Esophagus squamous epithelium (tissue), 5 donors: ENCODE measurements around the gene ZYX. TPM values are rescaled to one million over a fixed set of nuclear protein-coding genes. Genes with fewer than 3 reads are reported as not detected.

Source experiments
- DNase-seq: peaks from one replicate; lab custom pipeline; 2025; lab: John Stamatoyannopoulos, UW
- H3K27ac ChIP-seq, 4 donors: fragments of 200-600 bp; sonication (generic); one replicate each; pipeline ENCODE4 v1.5.1; 2016 to 2019; ENCODE audit warnings: mild to moderate bottlenecking in 1 of 4
- H3K27me3 ChIP-seq, 4 donors: fragments of 200-600 bp; sonication (generic); 1 replicate in 3 of 4; 2 replicates in 1 of 4; pipeline versions ENCODE4 v1.5.1 to v1.6.0; 2017 to 2021; ENCODE audit warnings: antibody characterized with exemption in 1 of 4
- H3K36me3 ChIP-seq, 3 donors: fragments of 200-600 bp; sonication (generic); one replicate each; pipeline ENCODE4 v1.5.1; 2016 to 2019
- H3K4me1 ChIP-seq, 3 donors: fragments of 200-600 bp; sonication (generic); one replicate each; pipeline ENCODE4 v1.5.1; 2017 to 2019
- H3K4me3 ChIP-seq, 4 donors: fragments of 200-600 bp; sonication (generic); 1 replicate in 3 of 4; 2 replicates in 1 of 4; pipeline ENCODE4 v1.5.1; 2016 to 2019; ENCODE audit warnings: mild to moderate bottlenecking in 2 of 4, moderate library complexity in 1 of 4
- H3K9me3 ChIP-seq, 3 donors: fragments of 200-600 bp; sonication (generic); one replicate each; pipeline ENCODE4 v1.5.1; 2016 to 2019
- POLR2A ChIP-seq, 4 donors: fragments of 450-650 bp; IDR thresholded peaks; one replicate each; pipeline ENCODE4 v1.6.1; 2017; ENCODE audit warnings: antibody characterized with exemption in 4 of 4, mild to moderate bottlenecking in 4 of 4, moderate library complexity in 3 of 4
- WGBS, 2 donors: methylation state at CpG; one replicate each; pipeline ENCODE4 v1.1.5; 2018; 5-methylcytosine and 5-hydroxymethylcytosine counted together
- intact Hi-C: fragments of 100-400 bp; cut with DNase I; formaldehyde crosslinking; loops from one replicate; pipeline ENCODE4 v1.15.0; 2022
- total RNA-seq, 4 donors: library from RNA; depleted of rRNA; stranded (reverse); fragments of >200 nt; gene quantifications; one replicate each; pipeline ENCODE4 v1.1.0, GENCODE V29; 2016
- TF ChIP-seq, protein P1 (sequence below), 6 experiments: fragments of 450-650 bp in 4 of 6; fragments of 200-600 bp in 2 of 6; sonication (generic) in 2 of 6; IDR thresholded peaks; one replicate each; pipeline ENCODE4 v1.5.1; 2016 to 2019; ENCODE audit warnings: antibody characterized with exemption in 6 of 6, mild to moderate bottlenecking in 4 of 6, moderate library complexity in 4 of 6
- donor health status: DM: yes; HTN: yes; CAD: no.

Gene ZYX
- total RNA-seq, 4 donors from 2014 or later = 40.2 to 78.8 (median 68.6) TPM

DNA sequence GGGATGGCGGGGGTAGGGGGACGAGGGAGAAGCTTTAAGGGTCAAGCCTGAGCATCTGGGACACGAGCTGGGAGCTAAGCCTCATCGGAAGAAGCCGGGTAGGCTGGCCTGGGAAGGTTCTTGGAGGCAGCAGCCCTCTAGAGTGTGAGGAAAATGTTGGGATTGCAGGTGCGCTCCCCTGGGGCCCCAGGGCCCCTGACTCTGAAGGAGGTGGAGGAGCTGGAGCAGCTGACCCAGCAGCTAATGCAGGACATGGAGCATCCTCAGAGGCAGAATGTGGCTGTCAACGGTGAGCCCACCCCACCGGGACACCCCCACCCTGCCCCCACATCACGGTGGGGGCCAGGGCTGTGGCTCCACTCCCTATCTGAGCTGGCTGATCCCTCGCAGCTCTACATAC lies 6.9 kb downstream of the ZYX start:
- H3K4me1 ChIP-seq = peaks cover 55 to 100% (median 62%) of the 10 kb centered on the region in 3 donors
- WGBS, 2 donors = 91 to 100% methylated on average over 3 to 5 of the region's 10 CpGs
- peak overlapping the region; percentile 13 to 100 (median 96) for H3K27ac ChIP-seq
- H3K9me3 ChIP-seq = no peaks in the 10 kb centered on the region
- H3K36me3 ChIP-seq = peaks cover 21 to 72% (median 34%) of the 10 kb centered on the region in 3 donors
- H3K4me3 ChIP-seq = peak overlapping the region in 1 of 4 donors; percentile 8
- DNase-seq = no peak
- intact Hi-C loops = no loop called here
- no peaks in the 10 kb centered on the region for H3K27me3 ChIP-seq
- TF ChIP-seq, protein P1, sequence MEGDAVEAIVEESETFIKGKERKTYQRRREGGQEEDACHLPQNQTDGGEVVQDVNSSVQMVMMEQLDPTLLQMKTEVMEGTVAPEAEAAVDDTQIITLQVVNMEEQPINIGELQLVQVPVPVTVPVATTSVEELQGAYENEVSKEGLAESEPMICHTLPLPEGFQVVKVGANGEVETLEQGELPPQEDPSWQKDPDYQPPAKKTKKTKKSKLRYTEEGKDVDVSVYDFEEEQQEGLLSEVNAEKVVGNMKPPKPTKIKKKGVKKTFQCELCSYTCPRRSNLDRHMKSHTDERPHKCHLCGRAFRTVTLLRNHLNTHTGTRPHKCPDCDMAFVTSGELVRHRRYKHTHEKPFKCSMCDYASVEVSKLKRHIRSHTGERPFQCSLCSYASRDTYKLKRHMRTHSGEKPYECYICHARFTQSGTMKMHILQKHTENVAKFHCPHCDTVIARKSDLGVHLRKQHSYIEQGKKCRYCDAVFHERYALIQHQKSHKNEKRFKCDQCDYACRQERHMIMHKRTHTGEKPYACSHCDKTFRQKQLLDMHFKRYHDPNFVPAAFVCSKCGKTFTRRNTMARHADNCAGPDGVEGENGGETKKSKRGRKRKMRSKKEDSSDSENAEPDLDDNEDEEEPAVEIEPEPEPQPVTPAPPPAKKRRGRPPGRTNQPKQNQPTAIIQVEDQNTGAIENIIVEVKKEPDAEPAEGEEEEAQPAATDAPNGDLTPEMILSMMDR (IDR thresholded peaks at IDR 0.05) = no peak
- TF ChIP-seq POLR2A (IDR thresholded peaks at IDR 0.05) = no peak

GRCh38 chr7:143388491-143389101 lies 7.5 kb downstream of the ZYX start:
- Histone ChIP-seq H3K4me3 (no peak overlapping the region), H3K27me3 (no peaks in the 10 kb centered on the region), H3K27ac (peak overlapping the region; percentile 13 to 100 (median 96)), H3K9me3 (no peaks in the 10 kb centered on the region), H3K4me1 (peaks cover 49 to 100% (median 62%) of the 10 kb centered on the region in 3 donors), H3K36me3 (peaks cover 21 to 72% (median 34%) of the 10 kb centered on the region in 3 donors)
- WGBS, 2 donors = 60 to 95% methylated on average over 2 to 14 of the region's 28 CpGs
- intact Hi-C loops = no loop called here
- TF ChIP-seq, protein P1 (IDR thresholded peaks at IDR 0.05) = no peak
- TF ChIP-seq POLR2A (IDR thresholded peaks at IDR 0.05) = no peak
- no peak for DNase-seq

GRCh38 chr7:143389316-143390103 lies 8.4 kb downstream of the ZYX start:
- Histone ChIP-seq H3K9me3 (no peaks in the 10 kb centered on the region), H3K27me3 (no peaks in the 10 kb centered on the region), H3K4me1 (peaks cover 45 to 97% (median 53%) of the 10 kb centered on the region in 3 donors), H3K36me3 (peaks cover 21 to 79% (median 34%) of the 10 kb centered on the region in 3 donors), H3K27ac (peak overlapping the region; percentile 70 to 100 (median 96)), H3K4me3 (no peak overlapping the region)
- no peak for DNase-seq
- intact Hi-C loops = no loop called here
- WGBS, 2 donors = 19 to 57% methylated on average over 2 to 6 of the region's 15 CpGs
- TF ChIP-seq, protein P1 (IDR thresholded peaks at IDR 0.05) = no peak
- TF ChIP-seq POLR2A (IDR thresholded peaks at IDR 0.05) = no peak

- H3K4me3 ChIP-seq = no peak overlapping the region
- DNase-seq = no peak
- TF ChIP-seq, protein P1 (IDR thresholded peaks at IDR 0.05) = no peak
- no peak for TF ChIP-seq POLR2A (IDR thresholded peaks at IDR 0.05)
- H3K4me1 ChIP-seq = peaks cover 45 to 95% (median 47%) of the 10 kb centered on the region in 3 donors
- H3K9me3 ChIP-seq = no peaks in the 10 kb centered on the region
- H3K27ac ChIP-seq = peak overlapping the region; percentile 70 to 100 (median 91)
- H3K36me3 ChIP-seq = peaks cover 21 to 86% (median 34%) of the 10 kb centered on the region in 3 donors
- H3K27me3 ChIP-seq = no peaks in the 10 kb centered on the region
- intact Hi-C loops = no loop called here
- 78 to 90% methylated on average over 3 to 9 of the region's 10 CpGs for WGBS, 2 donors
Measured at GRCh38 chr7:143390104-143390772, 9.1 kb downstream of the ZYX start.
